HEK293T (cell line): ENCODE results near the gene KLF7.

Experiments
- CTCF ChIA-PET: fragments of 350-600 bp; formaldehyde crosslinking; extraction: SDS; loops from one replicate; lab custom pipeline; 2021; ENCODE audit warnings: antibody characterized with exemption, inconsistent platforms; lab: Yijun Ruan, JAX
- POLR2A ChIA-PET: fragments of 350-600 bp; formaldehyde crosslinking; extraction: SDS; loops from one replicate; lab custom pipeline; 2020; ENCODE audit warnings: antibody characterized with exemption, inconsistent platforms; lab: Yijun Ruan, JAX
- DNase-seq: peaks from one replicate; pipeline ENCODE4 v3.0.0; 2012; ENCODE audit warnings: mixed read lengths; ENCODE audit errors: extremely low spot score
- ARNT ChIP-seq: fragments of 450-650 bp; IDR thresholded peaks from 2 replicates; pipeline ENCODE4 v1.6.1; 2017; ENCODE audit warnings: mild to moderate bottlenecking
- BHLHE40 ChIP-seq: fragments of 450-650 bp; IDR thresholded peaks from 2 replicates; pipeline ENCODE4 v1.6.1; 2016; ENCODE audit warnings: mild to moderate bottlenecking, moderate library complexity, borderline replicate concordance
- CTBP1 ChIP-seq: fragments of 450-650 bp; IDR thresholded peaks from 2 replicates; pipeline ENCODE4 v1.6.1; 2016; ENCODE audit warnings: borderline replicate concordance
- ELF4 ChIP-seq: fragments of 450-650 bp; IDR thresholded peaks from 2 replicates; pipeline ENCODE4 v1.6.1; 2017; ENCODE audit warnings: antibody characterized with exemption
- FOXA1 ChIP-seq: fragments of 450-650 bp; IDR thresholded peaks from 2 replicates; pipeline ENCODE4 v1.6.1; 2016; ENCODE audit warnings: mild to moderate bottlenecking
- FOXK2 ChIP-seq: fragments of 450-650 bp; IDR thresholded peaks from 2 replicates; pipeline ENCODE4 v1.6.1; 2016; ENCODE audit warnings: mild to moderate bottlenecking
- FOXM1 ChIP-seq: fragments of 450-650 bp; IDR thresholded peaks from 2 replicates; pipeline ENCODE4 v1.6.1; 2017; ENCODE audit warnings: mild to moderate bottlenecking, borderline replicate concordance
- HDGF ChIP-seq: fragments of 450-650 bp; IDR thresholded peaks from 2 replicates; pipeline ENCODE4 v1.6.1; 2017; ENCODE audit warnings: antibody characterized with exemption, borderline replicate concordance
- L3MBTL2 ChIP-seq: fragments of 450-650 bp; conservative IDR thresholded peaks from 2 replicates; pipeline ENCODE4 v1.6.1; 2016; ENCODE audit warnings: mild to moderate bottlenecking
- LEF1 ChIP-seq: fragments of 450-650 bp; IDR thresholded peaks from 2 replicates; pipeline ENCODE4 v1.6.1; 2017; ENCODE audit warnings: mild to moderate bottlenecking, borderline replicate concordance
- NFRKB ChIP-seq: fragments of 450-650 bp; IDR thresholded peaks from 2 replicates; pipeline ENCODE4 v1.6.1; 2016; ENCODE audit warnings: mild to moderate bottlenecking, moderate library complexity
- PKNOX1 ChIP-seq: fragments of 450-650 bp; IDR thresholded peaks from 2 replicates; pipeline ENCODE4 v1.6.1; 2016
- SP1 ChIP-seq: fragments of 450-650 bp; IDR thresholded peaks from 2 replicates; pipeline ENCODE4 v1.6.1; 2017
- SUZ12 ChIP-seq: fragments of 450-650 bp; IDR thresholded peaks from 2 replicates; pipeline ENCODE4 v1.6.1; 2016; ENCODE audit warnings: mild to moderate bottlenecking
- TARDBP ChIP-seq: fragments of 450-650 bp; IDR thresholded peaks from 2 replicates; pipeline ENCODE4 v1.6.1; 2016
- ZNF384 ChIP-seq: fragments of 450-650 bp; IDR thresholded peaks from 2 replicates; pipeline ENCODE4 v1.6.1; 2016

Gene KLF7

GRCh38 chr2:207128867-207129266, 36.9 kb downstream of the KLF7 start:
- POLR2A ChIA-PET = no interaction called here
- CTCF ChIA-PET = no interaction called here
- TF ChIP-seq ZNF384 (no peak), LEF1 (no peak), FOXA1 (no peak), SUZ12 (no peak), ELF4 (no peak), TARDBP (no peak), FOXM1 (no peak), HDGF (no peak), SP1 (no peak), FOXK2 (no peak), NFRKB (no peak), CTBP1 (no peak), BHLHE40 (no peak), PKNOX1 (no peak), ARNT (no peak), L3MBTL2 (no peak)
- no peak for DNase-seq

- TF ChIP-seq FOXA1 (no peak), ZNF384 (0 out of 2 replicates have a peak, but pooled peaks have one; percentile 27)
- no peak for DNase-seq
- ChIA-PET CTCF (interaction anchor here (0.6 kb wide), 1 partner anchor 161 kb away, joined by 4 read pairs; no protein-coding TSS in a partner anchor), POLR2A (no interaction called here)
Measured at GRCh38 chr2:207126724-207127308, 38.9 kb downstream of the KLF7 start.

- TF ChIP-seq BHLHE40 = no peak
- TF ChIP-seq NFRKB = no peak
- TF ChIP-seq FOXA1 = no peak
- TF ChIP-seq LEF1 = no peak
- DNase-seq = no peak
- ChIA-PET CTCF (no interaction called here), POLR2A (no interaction called here)
Measured at GRCh38 chr2:207123776-207124391, 41.9 kb downstream of the KLF7 start.

- ChIA-PET CTCF (no interaction called here), POLR2A (no interaction called here)
- TF ChIP-seq BHLHE40 (no peak), FOXK2 (no peak), FOXA1 (no peak), FOXM1 (no peak), TARDBP (no peak)
- no peak for DNase-seq
Measured at GRCh38 chr2:207123335-207123744, 42.4 kb downstream of the KLF7 start.

- no peak for DNase-seq
- ChIA-PET CTCF (no interaction called here), POLR2A (no interaction called here)
- TF ChIP-seq FOXK2 (no peak), FOXA1 (no peak), TARDBP (no peak), L3MBTL2 (no peak), SUZ12 (no peak), NFRKB (no peak), HDGF (no peak), BHLHE40 (no peak), ELF4 (no peak), FOXM1 (no peak)
Measured at GRCh38 chr2:207122651-207123334, 43.0 kb downstream of the KLF7 start.

- DNase-seq = no peak
- ChIA-PET CTCF (interaction anchor here (0.7 kb wide), 1 partner anchor 163 kb away, joined by 3 read pairs; no protein-coding TSS in a partner anchor), POLR2A (interaction anchor here (0.7 kb wide), 1 partner anchor 44 kb away, joined by 3 read pairs; the partner anchor contains the start of gene KLF7)
- TF ChIP-seq ELF4 = no peak
- TF ChIP-seq PKNOX1 = no peak
- TF ChIP-seq FOXM1 = no peak
- TF ChIP-seq LEF1 = no peak
- no peak for TF ChIP-seq BHLHE40
- no peak for TF ChIP-seq SUZ12
- no peak for TF ChIP-seq FOXK2
- no peak for TF ChIP-seq L3MBTL2
- TF ChIP-seq ZNF384 = no peak
- no peak for TF ChIP-seq ARNT
- TF ChIP-seq TARDBP = no peak
- no peak for TF ChIP-seq FOXA1
- TF ChIP-seq HDGF = no peak
- no peak for TF ChIP-seq NFRKB
- TF ChIP-seq CTBP1 = no peak
Measured at GRCh38 chr2:207121784-207122183, 44.0 kb downstream of the KLF7 start.

GRCh38 chr2:207119048-207119447, 46.7 kb downstream of the KLF7 start:
- DNase-seq = no peak
- CTCF ChIA-PET = no interaction called here
- POLR2A ChIA-PET = no interaction called here
- TF ChIP-seq BHLHE40 = no peak
- TF ChIP-seq LEF1 = no peak
- TF ChIP-seq FOXA1 = no peak
- no peak for TF ChIP-seq FOXM1
- TF ChIP-seq PKNOX1 = no peak
- no peak for TF ChIP-seq ELF4
